Testis (tissue), 2 donors: Measurements from ENCODE around the gene EXOC6.

Source experiments
- CTCF ChIP-seq, 3 experiments: fragments of 450-650 bp in 2 of 3; fragments of 200-600 bp in 1 of 3; sonication (generic) in 1 of 3; IDR thresholded peaks; one replicate each; pipeline ENCODE4 v1.5.1; 2016 to 2019; ENCODE audit warnings: antibody characterized with exemption in 3 of 3, mild to moderate bottlenecking in 2 of 3, moderate library complexity in 1 of 3
- POLR2A ChIP-seq: fragments of 450-650 bp; IDR thresholded peaks from one replicate; pipeline ENCODE4 v1.6.1; 2017; ENCODE audit warnings: antibody characterized with exemption, mild to moderate bottlenecking, moderate library complexity

GRCh38 chr10:93086289-93086688, 238.0 kb downstream of the EXOC6 start:
- TF ChIP-seq CTCF (IDR thresholded peaks at IDR 0.05) (no peak), POLR2A (no peak)
